OCI-LY1 (cell line): ENCODE data around the gene CFAP97.

Source experiments
- H2AFZ ChIP-seq: fragments of 200-600 bp; sonication (generic), shearing (Covaris generic); 2 replicates; pipeline ENCODE4 v1.6.0; 2014; ENCODE audit warnings: antibody characterized with exemption, mild to moderate bottlenecking, low read length
- H3F3A ChIP-seq: fragments of 200-600 bp; sonication (generic), shearing (Covaris generic); 2 replicates; pipeline ENCODE4 v1.6.0; 2014; ENCODE audit warnings: mild to moderate bottlenecking, antibody characterized with exemption, low read length, moderate library complexity; ENCODE audit not compliant: insufficient read depth
- H3K27ac ChIP-seq: fragments of 200-600 bp; sonication (generic); 2 replicates; pipeline ENCODE4 v1.5.1; 2014; ENCODE audit warnings: low read length, mixed run types, mild to moderate bottlenecking, low read depth; ENCODE audit not compliant: poor library complexity, severe bottlenecking
- H3K27me3 ChIP-seq: fragments of 200-600 bp; sonication (generic); 2 replicates; pipeline ENCODE4 v1.6.0; 2014; ENCODE audit warnings: antibody characterized with exemption, mild to moderate bottlenecking, low read length, moderate library complexity; ENCODE audit not compliant: insufficient read depth
- H3K36me3 ChIP-seq: fragments of 200-600 bp; sonication (generic); 2 replicates; pipeline ENCODE4 v1.6.1; 2014; ENCODE audit warnings: mild to moderate bottlenecking, antibody characterized with exemption, low read length, moderate library complexity, mixed read lengths; ENCODE audit not compliant: insufficient read depth
- H3K4me1 ChIP-seq: fragments of 200-600 bp; sonication (generic); 2 replicates; pipeline ENCODE4 v1.5.1; 2014; ENCODE audit warnings: mild to moderate bottlenecking, low read length, moderate library complexity; ENCODE audit not compliant: insufficient read depth, severe bottlenecking
- H3K4me2 ChIP-seq: fragments of 200-600 bp; sonication (generic), shearing (Covaris generic); 2 replicates; pipeline ENCODE4 v1.6.1; 2014; ENCODE audit warnings: low read length
- H3K4me3 ChIP-seq: fragments of 200-600 bp; sonication (generic); 2 replicates; pipeline ENCODE4 v1.5.1; 2014; ENCODE audit warnings: low read length, low read depth, mild to moderate bottlenecking, mixed read lengths; ENCODE audit not compliant: poor library complexity, severe bottlenecking
- H3K79me2 ChIP-seq: fragments of 200-600 bp; shearing (Covaris generic); 2 replicates; pipeline ENCODE4 v1.6.1; 2016; ENCODE audit warnings: mixed run types, low read length, mixed read lengths; ENCODE audit not compliant: insufficient read depth
- H3K9ac ChIP-seq: fragments of 200-600 bp; sonication (generic), shearing (Covaris generic); 2 replicates; pipeline ENCODE4 v1.6.1; 2014; ENCODE audit warnings: mild to moderate bottlenecking, low read length, mixed read lengths
- H3K9me2 ChIP-seq: fragments of 200-600 bp; sonication (generic), shearing (Covaris generic); 2 replicates; pipeline ENCODE4 v1.6.1; 2014; ENCODE audit warnings: low read depth, mild to moderate bottlenecking, low read length, mixed read lengths
- H3K9me3 ChIP-seq: fragments of 200-600 bp; shearing (Covaris generic); 2 replicates; pipeline ENCODE4 v1.6.1; 2014; ENCODE audit warnings: low read length, mixed read lengths
- H4K20me1 ChIP-seq: fragments of 200-600 bp; sonication (generic), shearing (Covaris generic); 2 replicates; pipeline ENCODE4 v1.6.0; 2016; ENCODE audit warnings: mild to moderate bottlenecking, low read length; ENCODE audit not compliant: insufficient read depth
- EZH2 ChIP-seq: fragments of 200-600 bp; sonication (generic), shearing (Covaris generic); IDR thresholded peaks from 2 replicates; pipeline ENCODE4 v1.8.0; 2017; ENCODE audit warnings: borderline replicate concordance, mixed run types, mild to moderate bottlenecking, antibody characterized with exemption, low read length, moderate library complexity, mixed read lengths
- TF ChIP-seq, protein P1 (sequence below): fragments of 200-600 bp; sonication (generic), shearing (Covaris generic); IDR thresholded peaks from 2 replicates; pipeline ENCODE4 v1.5.1; 2017; ENCODE audit warnings: mild to moderate bottlenecking, antibody characterized with exemption, low read length, moderate library complexity, mixed read lengths

The CFAP97 gene

DNA sequence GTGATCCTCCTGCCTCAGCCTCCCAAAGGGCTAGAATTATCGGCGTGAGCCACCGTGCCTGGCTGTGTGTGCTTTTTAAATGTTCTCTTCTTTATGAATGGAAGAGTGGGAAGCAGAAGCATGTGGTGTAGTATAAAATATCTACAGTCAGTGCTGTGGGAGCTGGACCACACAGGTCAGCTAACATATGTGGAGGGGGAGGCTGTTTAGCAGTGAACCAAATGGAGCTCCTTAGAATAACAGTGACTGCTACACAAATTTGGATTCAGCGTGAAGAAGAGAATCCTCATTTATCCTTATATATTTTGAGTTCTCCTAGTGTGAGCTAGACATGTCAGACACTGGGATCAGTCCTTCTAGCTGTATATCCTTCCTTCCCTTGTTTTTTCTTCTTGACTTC is 8.8 kb upstream of the CFAP97 start:
- Histone ChIP-seq H3K27me3 (no peaks in the 10 kb centered on the region), H3K9me3 (no peaks in the 10 kb centered on the region), H3K4me3 (peak overlapping the region; percentile 87), H3K9me2 (no peaks in the 10 kb centered on the region), H3K4me1 (peaks cover 71% of the 10 kb centered on the region), H3F3A (peaks cover 11% of the 10 kb centered on the region), H3K27ac (peak overlapping the region; percentile 97), H3K79me2 (peaks cover 61% of the 10 kb centered on the region), H2AFZ (no peak overlapping the region), H3K4me2 (peak overlapping the region; percentile 82), H3K9ac (peak overlapping the region; percentile 61; the same call in 1 of the 2 replicates), H4K20me1 (no peaks in the 10 kb centered on the region), H3K36me3 (0 out of 2 replicates have a peak, but pooled peaks cover 5% of the 10 kb centered on the region)
- TF ChIP-seq, protein P1, sequence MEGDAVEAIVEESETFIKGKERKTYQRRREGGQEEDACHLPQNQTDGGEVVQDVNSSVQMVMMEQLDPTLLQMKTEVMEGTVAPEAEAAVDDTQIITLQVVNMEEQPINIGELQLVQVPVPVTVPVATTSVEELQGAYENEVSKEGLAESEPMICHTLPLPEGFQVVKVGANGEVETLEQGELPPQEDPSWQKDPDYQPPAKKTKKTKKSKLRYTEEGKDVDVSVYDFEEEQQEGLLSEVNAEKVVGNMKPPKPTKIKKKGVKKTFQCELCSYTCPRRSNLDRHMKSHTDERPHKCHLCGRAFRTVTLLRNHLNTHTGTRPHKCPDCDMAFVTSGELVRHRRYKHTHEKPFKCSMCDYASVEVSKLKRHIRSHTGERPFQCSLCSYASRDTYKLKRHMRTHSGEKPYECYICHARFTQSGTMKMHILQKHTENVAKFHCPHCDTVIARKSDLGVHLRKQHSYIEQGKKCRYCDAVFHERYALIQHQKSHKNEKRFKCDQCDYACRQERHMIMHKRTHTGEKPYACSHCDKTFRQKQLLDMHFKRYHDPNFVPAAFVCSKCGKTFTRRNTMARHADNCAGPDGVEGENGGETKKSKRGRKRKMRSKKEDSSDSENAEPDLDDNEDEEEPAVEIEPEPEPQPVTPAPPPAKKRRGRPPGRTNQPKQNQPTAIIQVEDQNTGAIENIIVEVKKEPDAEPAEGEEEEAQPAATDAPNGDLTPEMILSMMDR, result no peak
- no peak for TF ChIP-seq EZH2

DNA sequence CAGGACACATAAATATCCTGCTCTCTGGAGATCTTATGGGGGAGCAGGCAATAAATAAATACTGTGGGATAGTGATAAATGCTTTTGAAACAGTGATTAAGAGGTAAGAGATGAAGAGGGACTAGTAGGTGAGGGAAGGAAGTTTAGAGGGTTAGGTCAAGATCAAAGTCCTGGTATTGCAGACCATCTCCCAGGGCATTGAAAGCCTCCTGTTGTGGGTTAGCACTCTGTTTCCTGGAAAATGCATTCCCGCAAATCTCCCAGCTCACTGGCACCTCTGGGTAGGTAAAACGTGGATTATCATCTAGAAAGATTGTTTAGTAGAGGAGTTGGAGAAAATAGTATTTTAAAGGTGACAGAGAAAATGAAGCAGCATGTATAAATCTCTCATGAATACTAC is 7.8 kb upstream of the CFAP97 start:
- no peaks in the 10 kb centered on the region for H3K9me2 ChIP-seq
- H3K4me2 ChIP-seq, result peak overlapping the region; percentile 68
- TF ChIP-seq, protein P1, result no peak
- TF ChIP-seq EZH2, result no peak
- H3K36me3 ChIP-seq, result 0 out of 2 replicates have a peak, but pooled peaks cover 5% of the 10 kb centered on the region
- H3K4me1 ChIP-seq, result peaks cover 61% of the 10 kb centered on the region
- no peaks in the 10 kb centered on the region for H4K20me1 ChIP-seq
- no peaks in the 10 kb centered on the region for H3K27me3 ChIP-seq
- peak overlapping the region; percentile 83 for H3K9ac ChIP-seq
- H3K27ac ChIP-seq, result peak overlapping the region; percentile 97
- peaks cover 52% of the 10 kb centered on the region for H3K79me2 ChIP-seq
- no peak overlapping the region for H2AFZ ChIP-seq
- peak overlapping the region; percentile 87 for H3K4me3 ChIP-seq
- H3K9me3 ChIP-seq, result no peaks in the 10 kb centered on the region
- peaks cover 11% of the 10 kb centered on the region for H3F3A ChIP-seq

DNA sequence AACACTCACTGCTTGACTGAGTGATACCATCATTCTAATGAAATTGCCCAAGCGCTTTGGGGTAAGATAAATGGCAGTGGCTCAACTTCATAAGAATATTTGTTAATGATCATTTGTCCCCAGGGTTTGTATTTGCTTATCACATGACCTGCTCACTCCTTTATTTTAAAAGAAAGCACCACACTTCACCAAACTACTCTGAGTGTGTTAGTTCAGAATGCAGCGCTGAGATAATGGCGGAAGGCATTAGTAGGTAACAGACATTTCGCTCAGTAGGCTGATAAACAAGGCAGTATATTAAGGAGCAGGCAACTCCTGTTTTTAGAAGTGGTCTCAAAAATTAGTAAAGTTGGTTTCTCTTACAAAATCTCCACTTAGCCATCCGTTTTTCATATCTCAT is 7.2 kb upstream of the CFAP97 start:
- peak overlapping the region; percentile 97 for H3K27ac ChIP-seq
- peak overlapping the region; percentile 68 for H3K4me2 ChIP-seq
- no peaks in the 10 kb centered on the region for H3K9me3 ChIP-seq
- peaks cover 47% of the 10 kb centered on the region for H3K79me2 ChIP-seq
- H3F3A ChIP-seq, result peaks cover 11% of the 10 kb centered on the region
- H2AFZ ChIP-seq, result no peak overlapping the region
- H3K4me3 ChIP-seq, result peak overlapping the region; percentile 87
- H3K9me2 ChIP-seq, result no peaks in the 10 kb centered on the region
- 0 out of 2 replicates have a peak, but pooled peaks cover 5% of the 10 kb centered on the region for H3K36me3 ChIP-seq
- H4K20me1 ChIP-seq, result no peaks in the 10 kb centered on the region
- H3K4me1 ChIP-seq, result peaks cover 60% of the 10 kb centered on the region
- peak overlapping the region; percentile 83 for H3K9ac ChIP-seq
- no peaks in the 10 kb centered on the region for H3K27me3 ChIP-seq
- no peak for TF ChIP-seq EZH2
- TF ChIP-seq, protein P1, result no peak
